T-helper 2 cell treated with Interferon-gamma antibody and Interleukin-4, amounts not matched to agents 5 μg/mL and 100 μg/mL, for 36 hours (primary cell): ENCODE results near the gene TYSND1.
"Not testable (repeated sequence)": the region's sequence is repeated elsewhere in the genome, so short reads cannot be mapped to it uniquely, and the experiment has no call there.

Source experiments
- DNase-seq: peaks from one replicate; pipeline ENCODE4 v3.0.0; 2021; ENCODE audit warnings: low spot score
- H3K27ac Mint-ChIP-seq: one replicate; pipeline ENCODE4 v1.8.0; 2021; ENCODE audit warnings: mild to moderate bottlenecking, mixed read lengths
- H3K27me3 Mint-ChIP-seq: one replicate; pipeline ENCODE4 v1.8.0; 2021; ENCODE audit warnings: low read depth, mixed read lengths
- H3K36me3 Mint-ChIP-seq: one replicate; pipeline ENCODE4 v1.8.0; 2021; ENCODE audit warnings: low read depth, mixed read lengths
- H3K4me1 Mint-ChIP-seq: one replicate; pipeline ENCODE4 v1.8.0; 2021; ENCODE audit warnings: low read depth, mixed read lengths
- H3K4me3 Mint-ChIP-seq: one replicate; pipeline ENCODE4 v1.8.0; 2022; ENCODE audit warnings: mild to moderate bottlenecking, moderate library complexity, mixed read lengths
- H3K9me3 Mint-ChIP-seq: one replicate; pipeline ENCODE4 v1.8.0; 2021; ENCODE audit warnings: mixed read lengths

TYSND1 gene

GRCh38 chr10:70135046-70135445 is 11.5 kb downstream of the TYSND1 start:
- H3K9me3 Mint-ChIP-seq = no peaks in the 10 kb centered on the region
- no peaks in the 10 kb centered on the region for H3K27me3 Mint-ChIP-seq
- H3K4me3 Mint-ChIP-seq = no peak overlapping the region
- peaks cover 13% of the 10 kb centered on the region for H3K4me1 Mint-ChIP-seq
- H3K36me3 Mint-ChIP-seq = peaks cover 2% of the 10 kb centered on the region
- DNase-seq = no peak
- H3K27ac Mint-ChIP-seq = no peak overlapping the region

- Mint-ChIP-seq H3K9me3 (no peaks in the 10 kb centered on the region), H3K36me3 (no peaks in the 10 kb centered on the region), H3K27me3 (no peaks in the 10 kb centered on the region), H3K4me3 (peak within 1 kb of the TSS; percentile 81), H3K4me1 (peaks cover 10% of the 10 kb centered on the region), H3K27ac (peak within 1 kb of the TSS; percentile 70)
- DNase-seq = peak; percentile 25
Measured at GRCh38 chr10:70132098-70133029, 14.1 kb downstream of the TYSND1 start, which contains the start of gene AIFM2. AIFM2 (minus strand) TSS chr10:70132825; CDS start chr10:70124084, 8,741 bp downstream.

- no peak overlapping the region for H3K27ac Mint-ChIP-seq
- H3K4me1 Mint-ChIP-seq = peaks cover 9% of the 10 kb centered on the region
- H3K27me3 Mint-ChIP-seq = no peaks in the 10 kb centered on the region
- no peaks in the 10 kb centered on the region for H3K36me3 Mint-ChIP-seq
- peak overlapping the region; percentile 81 for H3K4me3 Mint-ChIP-seq
- H3K9me3 Mint-ChIP-seq = no peaks in the 10 kb centered on the region
- DNase-seq = no peak
Measured at GRCh38 chr10:70131560-70131937, 15.0 kb downstream of the TYSND1 start.

GRCh38 chr10:70130878-70131559 is 15.5 kb downstream of the TYSND1 start:
- Mint-ChIP-seq H3K9me3 (no peaks in the 10 kb centered on the region), H3K27ac (no peak overlapping the region), H3K36me3 (no peaks in the 10 kb centered on the region), H3K27me3 (no peaks in the 10 kb centered on the region), H3K4me1 (peaks cover 9% of the 10 kb centered on the region), H3K4me3 (no peak overlapping the region)
- DNase-seq = no peak

- no peak overlapping the region for H3K27ac Mint-ChIP-seq
- no peaks in the 10 kb centered on the region for H3K36me3 Mint-ChIP-seq
- DNase-seq = no peak
- H3K27me3 Mint-ChIP-seq = no peaks in the 10 kb centered on the region
- H3K4me1 Mint-ChIP-seq = peaks cover under 1% of the 10 kb centered on the region
- H3K9me3 Mint-ChIP-seq = no peaks in the 10 kb centered on the region
- no peak overlapping the region for H3K4me3 Mint-ChIP-seq
Measured at GRCh38 chr10:70126700-70127395, 19.7 kb downstream of the TYSND1 start.

GRCh38 chr10:70125918-70126552 is 20.5 kb downstream of the TYSND1 start:
- H3K4me3 Mint-ChIP-seq = no peak overlapping the region
- no peaks in the 10 kb centered on the region for H3K27me3 Mint-ChIP-seq
- H3K4me1 Mint-ChIP-seq = no peaks in the 10 kb centered on the region
- no peak overlapping the region for H3K27ac Mint-ChIP-seq
- no peaks in the 10 kb centered on the region for H3K36me3 Mint-ChIP-seq
- no peaks in the 10 kb centered on the region for H3K9me3 Mint-ChIP-seq
- no peak for DNase-seq

GRCh38 chr10:70124918-70125317 is 21.6 kb downstream of the TYSND1 start:
- no peak overlapping the region for H3K4me3 Mint-ChIP-seq
- no peaks in the 10 kb centered on the region for H3K4me1 Mint-ChIP-seq
- H3K36me3 Mint-ChIP-seq = no peaks in the 10 kb centered on the region
- H3K27ac Mint-ChIP-seq = no peak overlapping the region
- no peak for DNase-seq
- H3K27me3 Mint-ChIP-seq = no peaks in the 10 kb centered on the region
- H3K9me3 Mint-ChIP-seq = no peaks in the 10 kb centered on the region

GRCh38 chr10:70124415-70124814 is 22.1 kb downstream of the TYSND1 start:
- Mint-ChIP-seq H3K36me3 (no peaks in the 10 kb centered on the region), H3K4me3 (no peak overlapping the region)

GRCh38 chr10:70123817-70124216 is 22.7 kb downstream of the TYSND1 start:
- no peaks in the 10 kb centered on the region for H3K36me3 Mint-ChIP-seq
- no peak overlapping the region for H3K4me3 Mint-ChIP-seq
- no peaks in the 10 kb centered on the region for H3K4me1 Mint-ChIP-seq
- no peaks in the 10 kb centered on the region for H3K9me3 Mint-ChIP-seq
- no peaks in the 10 kb centered on the region for H3K27me3 Mint-ChIP-seq
- no peak for DNase-seq
- H3K27ac Mint-ChIP-seq = peak overlapping the region; percentile 39

More at GRCh38 chr10:70124415-70124814, 22.1 kb downstream of the TYSND1 start:
- no peaks in the 10 kb centered on the region for H3K4me1 Mint-ChIP-seq
- H3K9me3 Mint-ChIP-seq = no peaks in the 10 kb centered on the region
- H3K27ac Mint-ChIP-seq = no peak overlapping the region
- no peak for DNase-seq
- no peaks in the 10 kb centered on the region for H3K27me3 Mint-ChIP-seq

GRCh38 chr10:70123166-70123565 is 23.3 kb downstream of the TYSND1 start:
- not testable (repeated sequence) for H3K27me3 Mint-ChIP-seq

GRCh38 chr10:70122742-70123141 is 23.8 kb downstream of the TYSND1 start:
- Mint-ChIP-seq H3K36me3 (no peaks in the 10 kb centered on the region), H3K27ac (no peak overlapping the region), H3K27me3 (no peaks in the 10 kb centered on the region), H3K4me1 (no peaks in the 10 kb centered on the region), H3K9me3 (no peaks in the 10 kb centered on the region), H3K4me3 (no peak overlapping the region)
- DNase-seq = no peak

More at GRCh38 chr10:70123166-70123565, 23.3 kb downstream of the TYSND1 start:
- H3K4me1 Mint-ChIP-seq, DNase-seq, H3K9me3 Mint-ChIP-seq, H3K27ac Mint-ChIP-seq, H3K4me3 Mint-ChIP-seq, H3K36me3 Mint-ChIP-seq: not testable (repeated sequence)

GRCh38 chr10:70121281-70121949 is 25.1 kb downstream of the TYSND1 start:
- no peak overlapping the region for H3K27ac Mint-ChIP-seq
- no peaks in the 10 kb centered on the region for H3K27me3 Mint-ChIP-seq
- H3K36me3 Mint-ChIP-seq = no peaks in the 10 kb centered on the region
- H3K9me3 Mint-ChIP-seq = no peaks in the 10 kb centered on the region
- no peak for DNase-seq
- no peak overlapping the region for H3K4me3 Mint-ChIP-seq
- no peaks in the 10 kb centered on the region for H3K4me1 Mint-ChIP-seq

- Mint-ChIP-seq H3K27me3 (no peaks in the 10 kb centered on the region), H3K27ac (no peak overlapping the region), H3K4me3 (no peak overlapping the region), H3K9me3 (no peaks in the 10 kb centered on the region), H3K4me1 (peaks cover 3% of the 10 kb centered on the region), H3K36me3 (no peaks in the 10 kb centered on the region)
- no peak for DNase-seq
Measured at GRCh38 chr10:70120417-70120816, 26.1 kb downstream of the TYSND1 start.
